ENCODE results near the gene CELA3B. TPM values are rescaled to one million over a fixed set of nuclear protein-coding genes. Genes with fewer than 3 reads are reported as not detected.
A peak's percentile ranks its signal among the peaks of the same experiment; 100 is the strongest.
"Not testable (repeated sequence)": the region's sequence is repeated elsewhere in the genome, so short reads cannot be mapped to it uniquely, and the experiment has no call there.

CELA3B gene
- total and polyA plus RNA-seq, 4 donors = 1.0 to 7.5 (median 2.1) TPM

DNA sequence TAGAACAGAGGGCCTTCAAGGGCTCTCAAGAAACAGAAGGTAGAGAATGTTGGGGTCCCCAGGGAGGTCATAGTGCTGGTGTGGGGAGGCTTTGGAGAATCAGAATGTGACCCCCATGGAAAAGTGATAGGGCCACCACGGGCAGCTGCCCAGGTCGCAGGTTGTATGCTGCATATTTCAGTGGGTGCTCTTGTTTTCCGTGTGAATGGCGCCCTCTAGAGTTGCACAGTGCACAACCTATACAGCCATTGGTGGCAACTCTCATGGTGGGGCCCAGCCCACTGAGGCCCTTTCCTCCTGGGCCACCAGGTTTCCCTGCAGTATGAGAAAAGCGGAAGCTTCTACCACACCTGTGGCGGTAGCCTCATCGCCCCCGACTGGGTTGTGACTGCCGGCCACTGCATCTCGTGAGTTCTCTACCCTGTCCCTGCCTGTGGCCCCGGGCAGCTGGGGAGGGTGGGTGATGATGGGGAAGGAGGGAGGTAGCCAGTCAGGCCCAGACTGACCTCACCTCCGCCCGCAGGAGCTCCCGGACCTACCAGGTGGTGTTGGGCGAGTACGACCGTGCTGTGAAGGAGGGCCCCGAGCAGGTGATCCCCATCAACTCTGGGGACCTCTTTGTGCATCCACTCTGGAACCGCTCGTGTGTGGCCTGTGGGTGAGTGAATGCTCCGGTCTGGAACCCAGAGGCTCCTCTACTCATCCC is 3.8 kb downstream of the CELA3B start:
- H3K9me3 ChIP-seq (ENCODE audit: control insufficient read depth, low read length); intact Hi-C loops (cut with DNase I); H3K4me3 ChIP-seq (ENCODE audit: low read length in 2 of 2); H3K36me3 ChIP-seq (ENCODE audit: control insufficient read depth in 1 of 2, insufficient read depth in 2 of 2, low read length in 1 of 2); ATAC-seq (ENCODE audit: low FRiP score); H3K27ac ChIP-seq (ENCODE audit: low read depth in 1 of 2, low read length in 2 of 2); H3K27me3 ChIP-seq (ENCODE audit: control insufficient read depth in 1 of 2, insufficient read depth in 2 of 2, low read length in 1 of 2); H3K4me1 ChIP-seq (ENCODE audit: control insufficient read depth in 1 of 2, insufficient read depth in 2 of 2, low read length in 2 of 2): not testable (repeated sequence)
- WGBS, 2 donors = 73 to 76% methylated on average over 17 to 20 of the region's 21 CpGs
- DNase-seq = peak in 1 of 2 donors; percentile 54

DNA sequence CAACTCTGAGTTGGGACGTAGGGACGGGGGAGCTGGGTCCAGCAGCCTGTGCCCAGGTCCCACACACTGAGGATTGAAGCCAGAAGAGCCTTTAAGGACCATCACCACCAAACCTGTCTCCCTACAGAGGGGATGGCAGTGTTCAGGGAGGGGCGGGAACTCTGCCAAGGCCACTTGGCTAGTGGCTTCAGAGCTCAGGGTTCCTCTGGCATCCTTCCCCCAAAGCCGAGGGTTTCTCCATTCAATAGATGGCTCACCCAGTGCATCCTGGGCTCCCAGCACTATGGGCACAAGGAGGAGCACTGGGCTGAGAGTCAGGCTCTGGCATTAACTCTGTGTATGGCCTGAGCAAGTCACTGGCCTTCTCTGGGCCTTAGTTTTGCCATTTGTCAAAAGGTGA is 4.4 kb downstream of the CELA3B start:
- H3K27ac ChIP-seq (ENCODE audit: low read depth in 1 of 2, low read length in 2 of 2); H3K9me3 ChIP-seq (ENCODE audit: control insufficient read depth, low read length); H3K27me3 ChIP-seq (ENCODE audit: control insufficient read depth in 1 of 2, insufficient read depth in 2 of 2, low read length in 1 of 2); H3K4me1 ChIP-seq (ENCODE audit: control insufficient read depth in 1 of 2, insufficient read depth in 2 of 2, low read length in 2 of 2); intact Hi-C loops (cut with DNase I); H3K36me3 ChIP-seq (ENCODE audit: control insufficient read depth in 1 of 2, insufficient read depth in 2 of 2, low read length in 1 of 2); H3K4me3 ChIP-seq (ENCODE audit: low read length in 2 of 2); ATAC-seq (ENCODE audit: low FRiP score): not testable (repeated sequence)
- DNase-seq = peak in 1 of 2 donors; percentile 31
- WGBS, 2 donors = 54 to 63% methylated on average over 2 of the region's 4 CpGs

- 84 to 88% methylated on average over 6 of the region's 6 CpGs for WGBS, 2 donors
- H3K27me3 ChIP-seq (ENCODE audit: control insufficient read depth in 1 of 2, insufficient read depth in 2 of 2, low read length in 1 of 2); intact Hi-C loops (cut with DNase I); ATAC-seq (ENCODE audit: low FRiP score); H3K27ac ChIP-seq (ENCODE audit: low read depth in 1 of 2, low read length in 2 of 2); H3K4me1 ChIP-seq (ENCODE audit: control insufficient read depth in 1 of 2, insufficient read depth in 2 of 2, low read length in 2 of 2); H3K4me3 ChIP-seq (ENCODE audit: low read length in 2 of 2); H3K9me3 ChIP-seq (ENCODE audit: control insufficient read depth, low read length); H3K36me3 ChIP-seq (ENCODE audit: control insufficient read depth in 1 of 2, insufficient read depth in 2 of 2, low read length in 1 of 2): not testable (repeated sequence)
- DNase-seq = peak in 1 of 2 donors; percentile 41
These were observed 5.3 kb downstream of the CELA3B start for GRCh38 chr1:21982122-21982521.

DNA sequence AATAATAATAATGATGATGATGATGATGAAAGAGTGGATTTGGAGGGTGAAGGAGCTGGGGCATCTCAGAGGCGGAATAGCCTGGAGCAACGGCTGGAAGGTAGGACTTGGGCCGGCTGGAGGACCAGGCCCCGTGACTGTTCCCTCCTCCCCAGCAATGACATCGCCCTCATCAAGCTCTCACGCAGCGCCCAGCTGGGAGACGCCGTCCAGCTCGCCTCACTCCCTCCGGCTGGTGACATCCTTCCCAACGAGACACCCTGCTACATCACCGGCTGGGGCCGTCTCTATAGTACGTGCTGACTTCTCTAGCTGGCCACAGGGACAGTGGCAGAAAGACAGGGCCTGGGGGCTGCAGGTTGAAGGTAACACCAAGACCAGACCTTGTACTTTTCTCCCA is 6.7 kb downstream of the CELA3B start:
- H3K27ac ChIP-seq (ENCODE audit: low read depth in 1 of 2, low read length in 2 of 2); H3K9me3 ChIP-seq (ENCODE audit: control insufficient read depth, low read length); ATAC-seq (ENCODE audit: low FRiP score); H3K27me3 ChIP-seq (ENCODE audit: control insufficient read depth in 1 of 2, insufficient read depth in 2 of 2, low read length in 1 of 2); DNase-seq; H3K4me1 ChIP-seq (ENCODE audit: control insufficient read depth in 1 of 2, insufficient read depth in 2 of 2, low read length in 2 of 2); H3K36me3 ChIP-seq (ENCODE audit: control insufficient read depth in 1 of 2, insufficient read depth in 2 of 2, low read length in 1 of 2); intact Hi-C loops (cut with DNase I); H3K4me3 ChIP-seq (ENCODE audit: low read length in 2 of 2): not testable (repeated sequence)
- WGBS, 2 donors = 76 to 83% methylated on average over 5 to 14 of the region's 15 CpGs

GRCh38 chr1:21985893-21986292 is 9.1 kb downstream of the CELA3B start:
- H3K36me3 ChIP-seq (ENCODE audit: control insufficient read depth in 1 of 2, insufficient read depth in 2 of 2, low read length in 1 of 2); H3K9me3 ChIP-seq (ENCODE audit: control insufficient read depth, low read length); H3K4me3 ChIP-seq (ENCODE audit: low read length in 2 of 2); H3K4me1 ChIP-seq (ENCODE audit: control insufficient read depth in 1 of 2, insufficient read depth in 2 of 2, low read length in 2 of 2); H3K27ac ChIP-seq (ENCODE audit: low read depth in 1 of 2, low read length in 2 of 2); ATAC-seq (ENCODE audit: low FRiP score); intact Hi-C loops (cut with DNase I); DNase-seq; H3K27me3 ChIP-seq (ENCODE audit: control insufficient read depth in 1 of 2, insufficient read depth in 2 of 2, low read length in 1 of 2): not testable (repeated sequence)
- 73 to 100% methylated on average over 1 to 5 of the region's 5 CpGs for WGBS, 2 donors

- intact Hi-C loops (cut with DNase I); H3K4me3 ChIP-seq (ENCODE audit: low read length in 2 of 2); ATAC-seq (ENCODE audit: low FRiP score); H3K27me3 ChIP-seq (ENCODE audit: control insufficient read depth in 1 of 2, insufficient read depth in 2 of 2, low read length in 1 of 2); DNase-seq; H3K4me1 ChIP-seq (ENCODE audit: control insufficient read depth in 1 of 2, insufficient read depth in 2 of 2, low read length in 2 of 2); H3K36me3 ChIP-seq (ENCODE audit: control insufficient read depth in 1 of 2, insufficient read depth in 2 of 2, low read length in 1 of 2); H3K27ac ChIP-seq (ENCODE audit: low read depth in 1 of 2, low read length in 2 of 2); H3K9me3 ChIP-seq (ENCODE audit: control insufficient read depth, low read length): not testable (repeated sequence)
- 80 to 87% methylated on average over 10 to 11 of the region's 12 CpGs for WGBS, 2 donors
These were observed 9.6 kb downstream of the CELA3B start for GRCh38 chr1:21986386-21986785.

DNA sequence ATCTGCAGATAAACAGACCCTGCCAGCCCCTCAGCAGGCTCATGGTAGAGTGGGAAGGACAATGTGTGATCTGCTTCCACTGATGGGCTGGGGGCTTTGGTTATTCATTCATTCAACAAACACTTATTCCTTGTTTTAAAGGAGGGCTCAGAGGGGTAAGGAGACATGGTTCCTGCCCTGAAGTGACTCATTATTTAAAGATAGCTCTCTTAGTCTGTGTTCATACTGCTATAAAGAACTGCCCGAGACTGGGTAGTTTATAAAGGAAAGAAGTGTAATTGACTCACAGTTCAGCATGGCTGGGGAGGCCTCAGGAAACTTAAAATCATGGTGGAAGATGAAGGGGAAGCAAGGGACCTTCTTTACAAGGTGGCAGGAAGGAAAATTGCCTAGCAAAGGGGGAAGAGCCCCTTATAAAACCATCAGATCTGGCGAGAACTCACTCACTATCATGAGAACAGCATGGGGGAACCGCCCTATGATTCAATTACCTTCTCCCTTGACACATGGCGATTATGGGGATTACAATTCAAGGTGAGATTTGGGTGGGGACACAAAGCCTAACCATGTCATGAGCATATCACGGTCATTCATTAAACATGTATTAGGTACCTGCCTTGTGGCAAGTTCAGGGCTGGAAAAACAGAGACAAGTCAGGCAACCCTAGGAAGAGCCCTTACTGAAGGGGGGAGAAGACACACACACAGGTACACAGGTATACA is 13.0 kb downstream of the CELA3B start:
- DNase-seq; intact Hi-C loops (cut with DNase I); H3K27me3 ChIP-seq (ENCODE audit: control insufficient read depth in 1 of 2, insufficient read depth in 2 of 2, low read length in 1 of 2); H3K9me3 ChIP-seq (ENCODE audit: control insufficient read depth, low read length); H3K36me3 ChIP-seq (ENCODE audit: control insufficient read depth in 1 of 2, insufficient read depth in 2 of 2, low read length in 1 of 2); H3K4me1 ChIP-seq (ENCODE audit: control insufficient read depth in 1 of 2, insufficient read depth in 2 of 2, low read length in 2 of 2); H3K4me3 ChIP-seq (ENCODE audit: low read length in 2 of 2); H3K27ac ChIP-seq (ENCODE audit: low read depth in 1 of 2, low read length in 2 of 2); ATAC-seq (ENCODE audit: low FRiP score): not testable (repeated sequence)
- WGBS, 2 donors = 44 to 45% methylated on average over 2 of the region's 5 CpGs

- H3K4me3 ChIP-seq (ENCODE audit: low read length in 2 of 2); H3K4me1 ChIP-seq (ENCODE audit: control insufficient read depth in 1 of 2, insufficient read depth in 2 of 2, low read length in 2 of 2); ATAC-seq (ENCODE audit: low FRiP score); H3K27me3 ChIP-seq (ENCODE audit: control insufficient read depth in 1 of 2, insufficient read depth in 2 of 2, low read length in 1 of 2); H3K9me3 ChIP-seq (ENCODE audit: control insufficient read depth, low read length); H3K36me3 ChIP-seq (ENCODE audit: control insufficient read depth in 1 of 2, insufficient read depth in 2 of 2, low read length in 1 of 2); H3K27ac ChIP-seq (ENCODE audit: low read depth in 1 of 2, low read length in 2 of 2); DNase-seq; intact Hi-C loops (cut with DNase I): not testable (repeated sequence)
- WGBS, 2 donors = 79 to 89% methylated on average over 2 to 3 of the region's 3 CpGs
These were observed 15.4 kb downstream of the CELA3B start for GRCh38 chr1:21992186-21992585.

GRCh38 chr1:21994716-21995115 is 17.9 kb downstream of the CELA3B start:
- DNase-seq; H3K4me1 ChIP-seq (ENCODE audit: control insufficient read depth in 1 of 2, insufficient read depth in 2 of 2, low read length in 2 of 2); ATAC-seq (ENCODE audit: low FRiP score); intact Hi-C loops (cut with DNase I); H3K9me3 ChIP-seq (ENCODE audit: control insufficient read depth, low read length); H3K27me3 ChIP-seq (ENCODE audit: control insufficient read depth in 1 of 2, insufficient read depth in 2 of 2, low read length in 1 of 2); H3K36me3 ChIP-seq (ENCODE audit: control insufficient read depth in 1 of 2, insufficient read depth in 2 of 2, low read length in 1 of 2); H3K4me3 ChIP-seq (ENCODE audit: low read length in 2 of 2); H3K27ac ChIP-seq (ENCODE audit: low read depth in 1 of 2, low read length in 2 of 2): not testable (repeated sequence)
- WGBS, 2 donors = 96 to 98% methylated on average over 8 of the region's 8 CpGs
